HT1080 (cell line): Measurements from ENCODE around the gene COA5. TPM values are rescaled to one million over a fixed set of nuclear protein-coding genes. Genes with fewer than 3 reads are reported as not detected.
A peak's percentile ranks its signal among the peaks of the same experiment; 100 is the strongest.
"Not testable (repeated sequence)": the region's sequence is repeated elsewhere in the genome, so short reads cannot be mapped to it uniquely, and the experiment has no call there.

Experiments
- DNase-seq: peaks from one replicate; pipeline ENCODE4 v3.0.0-alpha.2; 2015; ENCODE audit warnings: low read depth
- total RNA-seq: library from RNA; depleted of rRNA; stranded (reverse); fragments of >200 nt; shearing (Covaris generic); gene quantifications from 2 replicates; pipeline ENCODE4 v1.2.3, GENCODE V29; 2014

Gene COA5
- total RNA-seq, 1 experiment from 2014 or later: 29.4 TPM

DNA sequence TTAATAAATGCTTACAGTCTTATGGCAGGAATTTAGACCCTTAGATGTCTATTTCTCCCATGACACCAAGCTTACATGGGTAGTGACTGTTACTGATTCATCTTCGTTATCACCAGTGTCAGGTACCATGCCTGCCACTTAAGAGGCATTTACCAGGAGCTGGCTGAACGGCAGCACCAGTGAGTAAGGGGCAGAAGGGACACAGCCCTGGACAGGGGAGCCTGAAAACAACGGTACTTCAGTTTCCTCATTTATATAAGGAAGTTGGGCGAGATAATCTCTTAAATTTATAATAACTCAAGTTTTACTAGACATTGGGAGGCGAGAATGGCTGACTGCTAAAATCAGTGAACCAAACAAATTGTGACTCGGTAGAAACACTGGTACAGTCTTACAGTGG is 1.2 kb downstream of the COA5 start:
- DNase-seq: no peak

DNA sequence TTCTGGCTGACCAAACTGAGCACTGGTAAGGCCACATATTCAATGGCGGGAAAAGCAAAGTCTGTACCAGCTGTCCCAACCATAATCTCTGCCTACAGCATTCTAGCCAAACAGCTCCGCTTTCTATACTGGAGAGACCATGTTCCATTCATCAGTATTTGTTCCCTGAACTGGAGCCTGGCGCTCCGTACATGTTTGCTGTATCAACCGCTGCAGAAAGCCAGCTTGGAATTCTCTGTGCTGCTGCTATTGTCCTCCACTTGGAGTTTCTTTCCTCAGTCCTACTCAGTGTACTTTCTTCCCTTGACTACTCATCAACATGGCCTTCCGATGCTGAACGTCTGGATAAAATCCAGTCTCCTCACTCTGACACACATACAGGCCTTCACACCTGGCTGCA is 1.9 kb downstream of the COA5 start:
- no peak for DNase-seq

DNA sequence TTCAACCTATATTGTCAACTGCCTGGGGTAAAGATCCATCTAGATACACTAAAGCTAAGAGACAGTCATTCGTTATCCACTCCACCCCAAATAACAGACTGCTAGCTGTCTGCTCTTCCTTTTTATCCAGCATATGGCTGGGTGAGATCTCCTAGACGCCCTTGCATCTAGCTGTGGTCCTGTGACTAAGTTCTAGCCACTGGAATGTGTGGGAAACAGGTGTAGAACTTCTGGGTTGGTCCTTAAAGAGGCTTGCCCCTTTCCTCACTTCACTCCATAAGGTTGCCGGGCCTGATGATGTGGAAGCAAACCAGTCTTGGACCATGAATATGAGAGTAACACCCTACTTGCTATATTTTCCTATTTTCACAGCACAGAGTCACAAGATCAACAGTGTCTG is 3.2 kb downstream of the COA5 start:
- DNase-seq: no peak

DNA sequence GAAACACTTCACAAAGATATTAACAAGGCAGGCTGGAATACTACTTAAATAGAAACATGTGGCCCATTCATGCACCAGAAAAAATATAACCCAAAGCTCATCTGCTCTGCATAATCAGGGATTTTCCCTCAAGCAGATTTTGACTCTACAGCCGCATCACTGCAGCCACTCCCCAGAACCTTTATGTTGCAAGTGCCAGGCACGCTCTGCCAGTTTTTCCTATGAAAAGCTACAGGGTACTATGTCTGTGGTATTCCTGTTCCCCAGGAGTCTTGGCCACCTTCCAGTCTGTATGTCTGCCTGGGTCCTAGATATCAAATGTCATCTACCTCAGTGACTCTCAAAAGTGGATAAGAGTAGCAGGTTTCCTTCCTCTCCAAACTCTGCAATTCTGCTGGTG is 3.8 kb downstream of the COA5 start:
- no peak for DNase-seq

DNA sequence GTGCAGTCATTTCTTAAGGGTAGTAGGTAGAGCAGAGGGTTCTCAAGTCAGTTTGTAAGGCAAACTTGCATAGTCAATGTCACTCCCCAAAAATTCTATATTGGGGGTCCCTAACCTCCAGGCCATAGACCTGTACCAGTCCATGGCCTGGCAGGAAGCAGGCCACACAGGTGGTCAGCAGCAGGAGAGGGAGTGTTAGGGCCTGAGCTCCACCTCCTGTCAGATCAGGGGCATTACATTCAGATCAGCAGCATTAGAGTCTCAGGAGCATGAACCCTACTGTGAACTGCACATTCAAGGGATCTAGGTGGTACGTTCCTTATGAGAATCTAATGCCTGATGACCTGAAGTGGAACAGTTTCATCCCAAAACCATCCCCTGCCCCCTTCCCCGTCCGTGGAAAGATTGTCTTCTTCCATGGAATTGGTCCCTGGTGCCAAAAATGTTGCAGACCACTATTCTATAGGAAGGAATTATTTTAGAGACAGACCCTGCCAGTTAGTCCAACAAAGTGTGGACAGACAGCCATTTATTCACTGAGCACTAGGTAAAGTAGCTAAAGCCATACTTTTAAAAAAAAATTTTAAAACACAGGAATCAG is 6.7 kb downstream of the COA5 start:
- DNase-seq: peak; percentile 42

DNA sequence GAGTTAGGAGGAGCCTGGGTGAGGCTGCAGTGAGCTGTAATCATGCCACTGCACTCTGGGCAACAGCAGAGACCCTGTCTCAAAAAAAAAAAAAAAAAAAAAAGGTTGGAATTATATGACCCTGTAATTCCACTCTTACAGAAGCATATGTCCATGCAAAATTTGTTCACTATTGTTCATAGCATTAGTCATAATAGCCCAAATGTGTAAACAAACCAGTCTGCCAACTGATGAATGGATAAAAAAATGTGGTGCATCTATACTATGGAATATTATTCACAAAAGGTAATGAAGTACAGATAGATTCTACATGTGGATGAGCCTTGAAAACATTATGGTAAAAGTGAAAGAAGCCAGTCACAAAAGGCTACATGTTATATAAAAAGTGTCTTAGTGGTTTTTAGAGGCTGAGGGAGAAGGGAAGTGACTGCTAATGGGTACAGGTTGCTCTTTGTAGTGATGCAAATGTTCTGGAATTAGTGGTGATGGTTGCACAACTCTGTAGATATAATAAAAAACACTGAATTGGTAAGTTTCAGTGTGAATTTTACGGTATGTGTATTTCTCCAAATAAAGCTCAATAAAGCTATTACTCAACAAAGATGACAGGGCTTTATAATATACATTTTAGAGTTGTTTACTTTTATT is 9.4 kb downstream of the COA5 start:
- DNase-seq: no peak

DNA sequence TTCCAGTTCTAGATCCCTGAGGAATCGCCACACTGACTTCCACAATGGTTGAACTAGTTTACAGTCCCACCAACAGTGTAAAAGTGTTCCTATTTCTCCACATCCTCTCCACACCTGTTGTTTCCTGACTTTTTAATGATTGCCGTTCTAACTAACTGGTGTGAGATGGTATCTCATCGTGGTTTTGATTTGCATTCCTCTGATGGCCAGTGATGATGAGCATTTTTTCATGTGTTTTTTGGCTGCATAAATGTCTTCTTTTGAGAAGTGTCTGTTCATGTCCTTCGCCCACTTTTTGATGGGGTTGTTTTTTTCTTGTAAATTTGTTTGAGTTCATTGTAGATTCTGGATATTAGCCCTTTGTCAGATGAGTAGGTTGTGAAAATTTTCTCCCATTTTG is 13.6 kb downstream of the COA5 start:
- DNase-seq: not testable (repeated sequence)

DNA sequence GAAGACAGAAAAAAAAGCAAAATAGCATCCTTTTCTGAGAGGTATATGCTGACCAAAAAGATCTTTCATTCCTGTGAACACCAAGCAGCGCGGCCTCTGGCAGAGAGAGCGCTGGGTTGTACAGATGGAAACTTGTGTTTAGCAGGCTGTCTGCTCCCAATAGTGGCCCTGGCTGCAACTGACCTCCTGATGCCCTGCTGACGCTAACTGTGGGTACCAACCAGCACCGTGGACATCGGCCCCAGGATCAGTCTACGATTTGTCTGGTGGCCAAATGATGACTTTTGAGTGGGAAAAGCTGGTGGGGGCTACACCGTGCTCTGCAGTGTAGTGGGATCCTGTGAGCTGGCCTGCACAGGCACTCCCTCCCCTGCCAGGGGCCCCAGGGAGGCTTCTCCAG is 15.7 kb downstream of the COA5 start:
- DNase-seq: no peak

DNA sequence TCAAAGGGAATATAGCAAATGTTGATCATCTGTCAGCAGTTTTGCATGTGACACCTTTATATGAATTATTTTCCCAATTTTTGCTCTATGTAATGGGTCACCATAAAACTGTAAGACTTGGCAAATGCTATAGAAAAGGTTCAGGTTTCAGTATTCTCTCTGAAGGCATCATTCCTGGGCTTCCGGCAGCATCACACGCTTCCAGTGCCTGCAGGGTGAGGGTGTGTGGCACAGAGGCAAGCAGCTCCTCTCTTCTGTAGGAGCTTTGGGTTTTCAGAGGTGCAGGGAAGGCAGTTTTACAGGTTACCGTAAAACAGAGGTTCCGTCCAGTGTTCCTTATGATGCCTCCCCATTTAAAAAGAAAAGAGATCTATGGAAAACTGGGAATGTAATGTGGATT is 18.8 kb downstream of the COA5 start:
- DNase-seq: no peak

DNA sequence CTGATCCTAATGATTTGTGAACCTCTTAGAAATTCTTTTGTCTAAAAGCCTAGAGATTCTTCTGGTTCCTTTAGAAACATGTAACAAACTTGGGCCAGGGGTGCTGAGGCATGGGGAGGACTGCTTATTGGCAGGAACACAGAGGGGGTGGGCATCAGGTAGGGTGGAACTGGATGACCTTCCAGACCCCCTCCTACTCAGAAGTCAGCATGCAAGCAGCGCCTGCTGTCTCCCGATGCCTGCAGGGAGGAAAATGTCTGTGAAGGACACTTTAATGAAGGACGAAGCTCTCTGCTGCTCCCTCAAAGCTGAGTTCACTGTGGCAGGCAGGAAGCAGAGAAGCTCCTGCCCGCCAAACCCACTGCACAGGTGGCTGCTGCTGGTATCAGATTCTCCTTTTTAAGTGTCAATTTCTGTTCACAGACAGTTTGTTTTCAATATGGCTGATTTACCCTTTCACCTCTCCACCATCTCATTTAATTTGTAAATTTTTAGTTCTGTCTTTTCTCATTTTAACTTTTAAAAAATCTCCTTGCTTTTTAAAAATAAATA is 19.4 kb downstream of the COA5 start:
- no peak for DNase-seq

DNA sequence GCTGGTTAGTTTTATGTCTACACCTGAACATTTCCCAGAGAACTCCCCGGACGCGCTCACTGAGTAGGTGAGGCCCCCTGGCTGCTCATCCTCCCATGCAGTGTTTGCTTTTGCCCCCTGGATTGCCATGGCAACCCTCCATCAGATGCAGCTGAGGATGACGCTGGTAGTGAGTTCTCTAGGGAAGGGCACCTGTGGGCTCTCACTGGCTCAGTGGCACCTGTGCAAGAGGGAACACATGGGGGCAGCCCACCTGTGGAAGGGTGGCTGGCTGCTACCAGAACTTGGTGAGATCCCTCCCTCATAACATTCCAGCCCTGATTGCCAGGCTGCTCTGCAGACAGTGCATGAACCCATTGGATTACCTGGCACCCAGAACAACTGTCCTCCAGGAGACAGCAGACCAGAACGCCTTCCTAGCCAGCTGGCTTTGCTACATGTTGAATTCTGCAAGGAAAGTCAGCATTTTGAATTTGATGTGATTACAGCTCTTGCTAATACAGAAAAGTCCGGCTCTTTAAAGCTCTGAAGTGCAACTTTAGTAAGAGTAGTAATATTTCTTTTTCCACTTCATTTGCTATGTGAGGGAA is 21.7 kb downstream of the COA5 start:
- no peak for DNase-seq

DNA sequence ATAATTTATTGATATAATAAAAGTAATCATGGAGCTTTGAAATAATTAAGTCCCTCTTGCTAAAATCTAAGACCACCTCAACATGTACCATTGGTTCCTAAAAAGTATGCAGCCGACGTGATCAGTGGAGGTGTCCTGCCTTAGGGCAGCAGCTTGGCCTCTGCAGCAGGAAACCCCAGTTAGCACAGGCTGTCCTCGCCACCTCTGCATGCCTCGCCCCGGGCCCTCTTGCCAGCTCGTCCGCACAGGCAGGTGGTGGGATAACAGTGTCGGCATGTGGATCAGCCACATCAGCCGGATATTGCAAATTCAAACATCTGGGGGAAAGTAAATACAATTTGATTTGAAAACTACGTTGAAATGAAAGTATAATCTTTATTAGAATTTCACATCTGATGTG is 22.9 kb downstream of the COA5 start:
- DNase-seq: no peak

DNA sequence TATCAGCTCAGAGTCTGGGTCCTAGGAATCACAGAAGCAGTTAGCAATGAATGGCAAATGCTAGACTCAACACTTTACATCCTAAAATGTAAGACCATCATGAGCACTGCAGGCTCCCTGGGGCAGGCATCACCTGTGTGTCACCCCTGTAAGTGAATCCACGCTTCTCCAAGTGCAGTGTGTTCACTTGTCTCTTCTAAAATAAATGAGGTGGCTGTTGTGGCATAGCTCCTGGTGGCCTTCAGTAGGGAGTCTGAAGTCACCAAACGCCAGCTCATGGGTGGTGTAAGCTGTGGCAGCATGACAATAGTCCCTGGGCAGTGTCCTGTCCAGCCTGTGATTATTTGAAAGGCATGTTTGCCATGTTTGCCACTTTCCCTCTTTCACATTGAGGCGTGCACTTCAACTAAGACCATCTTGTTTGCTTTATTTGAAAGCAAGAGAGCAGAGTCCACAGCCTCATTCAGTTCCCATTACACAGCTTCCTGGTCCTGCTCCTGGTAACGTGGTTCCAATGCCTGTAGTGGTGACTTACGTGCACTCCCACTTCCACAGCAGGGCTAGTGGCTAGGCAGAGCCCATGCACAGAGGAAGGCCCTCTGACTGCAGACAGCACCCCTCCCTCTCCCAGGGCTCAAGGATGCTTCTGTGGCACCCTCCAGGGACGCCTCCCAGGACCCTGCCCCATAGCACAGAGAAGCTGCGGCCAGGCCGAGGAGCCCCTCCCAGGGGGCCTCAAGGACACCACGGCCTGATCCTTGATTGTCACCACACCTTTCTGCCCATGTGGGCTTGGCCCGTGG is 24.3 kb downstream of the COA5 start:
- no peak for DNase-seq

DNA sequence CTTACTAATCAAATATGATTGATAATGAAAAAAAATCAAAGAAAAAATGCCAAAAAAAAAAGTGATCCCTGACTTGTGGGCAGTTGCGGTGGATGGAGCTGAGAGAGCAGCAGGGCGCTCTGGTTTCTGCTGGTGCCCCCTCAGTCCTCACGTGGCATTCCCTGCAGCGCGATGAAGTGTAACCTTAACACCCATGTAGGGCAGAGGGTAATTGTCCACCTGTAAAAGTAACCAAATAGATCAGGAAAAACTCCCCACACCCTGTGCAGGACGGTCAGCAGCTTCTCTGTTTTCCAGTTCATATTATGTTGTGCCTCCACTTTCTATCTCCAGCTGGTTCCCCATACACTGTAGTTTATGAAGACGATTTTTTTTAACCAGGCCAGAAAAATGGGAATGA is 25.0 kb downstream of the COA5 start:
- no peak for DNase-seq

DNA sequence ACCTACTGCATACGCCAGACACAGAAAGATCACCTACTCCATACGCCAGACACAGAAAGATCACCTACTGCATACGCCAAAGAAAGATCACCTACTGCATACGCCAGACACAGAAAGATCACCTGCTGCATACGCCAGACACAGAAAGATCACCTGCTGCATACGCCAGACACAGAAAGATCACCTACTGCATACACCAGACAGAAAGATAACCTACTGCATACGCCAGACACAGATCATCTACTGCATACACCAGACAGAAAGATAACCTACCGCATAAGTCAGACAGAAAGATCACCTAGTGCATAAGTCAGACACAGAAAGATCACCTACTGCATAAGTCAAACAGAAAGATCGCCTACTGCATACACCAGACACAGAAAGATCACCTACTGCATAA is 25.8 kb downstream of the COA5 start:
- DNase-seq: no peak

DNA sequence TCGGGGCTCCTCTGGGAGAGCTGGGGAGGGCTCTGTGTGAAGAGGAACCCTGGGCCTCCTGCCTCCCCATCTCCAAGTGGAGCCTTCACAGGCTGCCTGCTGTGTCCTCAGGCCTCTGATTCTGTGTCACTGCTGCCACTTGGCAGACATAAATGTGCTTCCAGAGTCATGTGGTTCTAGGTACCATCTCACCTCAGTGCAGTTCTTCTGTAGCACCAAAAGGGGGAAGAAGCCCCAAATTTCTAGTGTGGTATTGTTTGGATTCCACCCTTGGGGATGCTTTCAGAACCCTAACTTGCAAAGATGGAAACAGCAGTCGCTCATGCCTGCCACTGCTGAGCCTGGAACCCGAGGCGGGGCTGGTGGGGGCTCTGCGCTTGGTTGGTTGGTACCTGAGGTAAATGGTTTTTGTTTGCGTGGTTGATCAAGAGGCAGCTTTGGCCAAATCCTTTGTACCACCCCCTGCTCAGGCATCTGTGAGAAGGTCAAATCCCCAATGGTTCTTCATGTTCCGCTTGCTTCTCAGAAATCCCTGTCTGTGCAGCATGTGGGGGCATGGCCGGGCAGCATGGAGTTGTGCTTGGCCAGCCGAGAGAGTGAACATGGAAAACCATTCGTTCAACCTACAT is 27.5 kb downstream of the COA5 start:
- no peak for DNase-seq

DNA sequence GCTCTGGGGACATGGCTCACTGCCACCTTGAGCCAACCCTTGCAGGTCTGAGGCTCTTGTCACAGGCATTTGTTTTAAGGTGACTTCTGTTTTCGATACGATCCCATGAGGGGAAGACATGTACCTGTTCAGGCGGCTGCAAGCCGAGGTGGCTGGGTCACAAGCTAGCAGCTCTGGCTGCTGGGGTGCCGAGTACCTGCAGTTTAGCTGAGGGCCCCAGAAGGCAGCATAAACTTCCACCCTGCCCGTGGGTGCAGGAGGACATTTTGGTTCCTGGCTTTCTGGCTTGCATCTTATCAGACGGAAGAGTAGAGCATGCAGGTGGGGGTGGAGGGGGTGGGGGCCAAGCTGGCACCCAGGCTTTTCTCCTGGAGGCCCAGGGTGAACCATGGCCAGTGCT is 28.4 kb downstream of the COA5 start:
- no peak for DNase-seq

DNA sequence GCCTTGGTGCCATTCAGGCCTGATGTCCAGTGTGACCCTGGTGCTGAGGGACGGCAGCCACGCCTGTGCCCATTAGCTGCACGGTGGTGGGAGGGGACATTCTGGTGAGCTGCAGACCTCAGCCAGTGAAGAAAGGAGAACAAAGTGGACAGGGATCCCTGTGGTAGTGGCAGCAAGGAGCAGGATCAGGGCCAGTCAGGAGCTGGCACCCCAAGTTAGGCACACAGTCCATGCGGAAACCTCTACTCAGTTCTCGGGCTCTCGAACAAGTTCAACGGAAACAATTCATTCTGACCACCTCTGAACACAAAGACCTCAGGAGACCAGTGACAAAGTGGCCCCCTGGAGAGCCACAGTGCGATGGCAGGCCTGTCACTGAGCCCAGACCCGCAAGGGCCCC is 30.1 kb downstream of the COA5 start:
- no peak for DNase-seq

DNA sequence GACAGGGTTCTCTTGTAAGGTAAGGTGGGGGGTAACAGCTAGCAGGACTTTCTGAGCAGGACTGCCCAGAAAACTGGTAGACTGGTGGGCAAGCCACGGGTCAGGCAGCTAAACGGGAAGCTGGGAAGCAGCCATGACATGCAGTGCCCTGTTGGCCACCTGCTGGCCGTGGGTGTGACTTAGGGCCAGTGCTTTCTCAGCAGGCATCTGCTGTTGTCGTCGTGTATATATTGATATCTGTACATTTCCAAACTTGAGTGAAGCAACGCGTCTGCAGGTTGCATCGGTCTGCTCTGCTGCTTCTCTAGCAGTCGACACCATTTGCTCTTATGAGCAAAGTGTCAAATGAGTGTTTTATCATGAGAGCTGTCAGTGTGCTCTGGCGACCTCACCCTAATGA is 31.0 kb downstream of the COA5 start:
- no peak for DNase-seq

DNA sequence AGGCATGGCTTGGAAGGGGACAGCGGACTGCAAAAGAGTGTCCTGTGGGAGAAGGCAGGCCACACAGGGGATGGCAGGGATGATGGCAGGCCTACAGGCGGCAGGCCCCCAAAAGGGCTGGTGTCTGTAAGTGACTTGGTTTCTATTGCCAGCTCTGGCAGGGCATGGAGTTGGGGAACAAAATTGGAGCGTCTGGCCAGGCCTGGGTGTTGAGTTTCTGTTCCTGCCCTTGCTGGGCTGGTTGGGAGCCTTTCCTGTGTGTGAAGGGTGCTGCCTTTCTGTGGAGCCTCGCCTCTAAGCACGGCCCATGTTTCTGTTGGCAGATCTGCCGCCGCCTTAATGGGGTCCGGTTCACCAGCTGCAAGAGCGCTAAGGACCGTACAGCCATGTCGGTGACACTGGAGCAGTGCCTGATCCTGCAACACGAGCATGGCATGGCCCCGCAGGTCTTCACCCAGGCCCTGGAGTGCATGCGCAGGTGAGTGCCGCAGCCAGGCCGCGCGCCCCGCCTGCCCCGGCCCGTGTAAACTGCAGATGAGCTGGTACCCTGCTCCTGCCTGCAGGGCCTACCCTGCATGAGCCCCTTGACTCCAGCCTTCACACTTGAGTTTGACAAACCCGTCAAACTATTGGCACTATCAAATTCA is 31.5 kb downstream of the COA5 start:
- no peak for DNase-seq

DNA sequence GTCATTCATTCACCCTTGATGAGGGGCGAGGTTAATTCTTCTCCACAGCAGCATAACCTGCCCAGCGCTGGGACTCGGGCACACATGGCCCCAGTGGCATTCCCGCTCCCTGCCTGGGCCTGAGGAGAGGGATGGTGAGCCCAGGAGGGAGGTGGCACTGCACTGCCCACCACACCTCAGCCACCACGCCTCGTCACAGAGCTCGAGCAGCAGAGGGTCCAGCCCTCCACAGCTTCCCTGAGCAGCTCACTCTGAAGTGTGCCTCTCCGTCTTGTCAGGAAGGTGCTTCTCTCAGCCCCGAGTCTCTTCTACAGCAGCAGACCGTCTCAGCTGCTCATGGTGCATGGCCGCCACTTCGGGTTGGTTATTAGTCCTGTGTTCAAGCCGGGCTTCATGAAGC is 34.9 kb downstream of the COA5 start:
- DNase-seq: no peak
